H1 (cell line): ENCODE measurements around the gene ABI3BP. TPM values are rescaled to one million over a fixed set of nuclear protein-coding genes. Genes with fewer than 3 reads are reported as not detected.

Source experiments
- ASH2L ChIP-seq: fragments of 200-600, 300-600 bp; sonication (generic); IDR thresholded peaks from one replicate; pipeline ENCODE4 v1.7.1; 2017; ENCODE audit warnings: low read length
- CHD2 ChIP-seq: IDR thresholded peaks from 2 replicates; pipeline ENCODE4 v1.6.1; 2012; ENCODE audit warnings: low read length, improper control_type of control experiment
- CREB1 ChIP-seq: IDR thresholded peaks from 2 replicates; pipeline ENCODE4 v1.6.1; 2012; ENCODE audit warnings: inconsistent platforms
- EZH2 ChIP-seq: fragments of 200-600 bp; sonication (generic); IDR thresholded peaks from 2 replicates; pipeline ENCODE4 v1.7.1; 2012; ENCODE audit warnings: low read depth, mild to moderate bottlenecking, moderate library complexity, low read length, inconsistent platforms; ENCODE audit not compliant: severe bottlenecking
- FOSL1 ChIP-seq: IDR thresholded peaks from 2 replicates; pipeline ENCODE4 v1.6.1; 2011; ENCODE audit warnings: mild to moderate bottlenecking, low read depth, low read length, moderate library complexity; ENCODE audit not compliant: insufficient read depth
- GABPA ChIP-seq: IDR thresholded peaks from 2 replicates; pipeline ENCODE4 v1.6.1; 2011; ENCODE audit warnings: mild to moderate bottlenecking, low read length, moderate library complexity, borderline replicate concordance; ENCODE audit not compliant: insufficient read depth
- GTF2F1 ChIP-seq: IDR thresholded peaks from 2 replicates; pipeline ENCODE4 v1.6.1; 2012; ENCODE audit warnings: low read depth, low read length, improper control_type of control experiment, borderline replicate concordance
- HDAC6 ChIP-seq: IDR thresholded peaks from one replicate; pipeline ENCODE4 v1.7.1; 2012; ENCODE audit warnings: low read depth, mild to moderate bottlenecking, inconsistent platforms, low read length, moderate library complexity
- KDM1A ChIP-seq: fragments of 200-600, 300-600 bp; sonication (generic); IDR thresholded peaks from 2 replicates; pipeline ENCODE4 v1.7.1; 2016; ENCODE audit warnings: mild to moderate bottlenecking, low read length, borderline replicate concordance
- NRF1 ChIP-seq: IDR thresholded peaks from 2 replicates; pipeline ENCODE4 v1.6.1; 2011; ENCODE audit warnings: mild to moderate bottlenecking, low read depth, low read length, improper control_type of control experiment
- POLR2A ChIP-seq, 2 experiments: IDR thresholded peaks; 1 replicate in 1 of 2; 2 replicates in 1 of 2; pipeline ENCODE4 v1.6.1; 2011; ENCODE audit warnings: low read depth in 2 of 2, low read length in 2 of 2, mild to moderate bottlenecking in 2 of 2; ENCODE audit errors: control extremely low read depth in 1 of 2
- POLR2AphosphoS5 ChIP-seq: IDR thresholded peaks from 2 replicates; pipeline ENCODE4 v1.6.1; 2011; ENCODE audit warnings: low read depth, low read length
- RFX5 ChIP-seq: IDR thresholded peaks from 2 replicates; pipeline ENCODE4 v1.6.1; 2011; ENCODE audit warnings: low read depth, low read length, improper control_type of control experiment, borderline replicate concordance
- SIN3A ChIP-seq, 2 experiments: IDR thresholded peaks in 1 of 2; conservative IDR thresholded peaks in 1 of 2; 2 replicates each; pipeline ENCODE4 v1.6.1; 2011 to 2012; ENCODE audit warnings: low read length in 2 of 2, improper control_type of control experiment in 1 of 2, low read depth in 1 of 2, mild to moderate bottlenecking in 1 of 2
- SP1 ChIP-seq: IDR thresholded peaks from 2 replicates; pipeline ENCODE4 v1.6.1; 2011; ENCODE audit warnings: low read depth, low read length
- SP4 ChIP-seq: IDR thresholded peaks from 2 replicates; pipeline ENCODE4 v1.6.1; 2012; ENCODE audit warnings: low read length, inconsistent platforms
- SRF ChIP-seq: IDR thresholded peaks from 2 replicates; pipeline ENCODE4 v1.6.1; 2011; ENCODE audit warnings: mild to moderate bottlenecking, low read depth, low read length, moderate library complexity
- TAF1 ChIP-seq: IDR thresholded peaks from 2 replicates; pipeline ENCODE4 v1.6.1; 2011; ENCODE audit warnings: mild to moderate bottlenecking, low read depth, low read length
- TBP ChIP-seq: IDR thresholded peaks from 2 replicates; pipeline ENCODE4 v1.6.1; 2011; ENCODE audit warnings: low read depth, low read length, improper control_type of control experiment
- polyA plus RNA-seq, 7 experiments: library from polyadenylated mRNA; depleted of rRNA in 3 of 7; stranded (reverse) in 5 of 7; unstranded in 2 of 7; fragments of >200 nt in 5 of 7; fragments of 200-250 nt in 2 of 7; gene quantifications; 1 replicate in 5 of 7; 2 replicates in 1 of 7; 4 replicates in 1 of 7; pipeline versions ENCODE4 v1.2.1 to v1.2.3, GENCODE V29; 2011 to 2013; ENCODE audit warnings: missing spikeins in 2 of 7, mixed read lengths in 2 of 7
- total RNA-seq: library from RNA; stranded (reverse); fragmentation: NEBNext Ultra II Directional; extraction: Animal tissue kit (Norgen Biotek cat#: 25700); gene quantifications from 2 replicates; pipeline ENCODE4 v1.2.1, GENCODE V29; 2021
- TF ChIP-seq, protein P1 (sequence below): IDR thresholded peaks from 2 replicates; pipeline ENCODE4 v1.6.1; 2012; ENCODE audit warnings: inconsistent platforms
- TF ChIP-seq, protein P2 (sequence below): IDR thresholded peaks from 2 replicates; pipeline ENCODE4 v1.6.1; 2012; ENCODE audit warnings: inconsistent platforms

ABI3BP gene
- total and polyA plus RNA-seq, 2 of the 8 experiments (the other 6 are each of a cell fraction or from before 2014, with no cell fraction given): 0.08 to 0.32 TPM

DNA sequence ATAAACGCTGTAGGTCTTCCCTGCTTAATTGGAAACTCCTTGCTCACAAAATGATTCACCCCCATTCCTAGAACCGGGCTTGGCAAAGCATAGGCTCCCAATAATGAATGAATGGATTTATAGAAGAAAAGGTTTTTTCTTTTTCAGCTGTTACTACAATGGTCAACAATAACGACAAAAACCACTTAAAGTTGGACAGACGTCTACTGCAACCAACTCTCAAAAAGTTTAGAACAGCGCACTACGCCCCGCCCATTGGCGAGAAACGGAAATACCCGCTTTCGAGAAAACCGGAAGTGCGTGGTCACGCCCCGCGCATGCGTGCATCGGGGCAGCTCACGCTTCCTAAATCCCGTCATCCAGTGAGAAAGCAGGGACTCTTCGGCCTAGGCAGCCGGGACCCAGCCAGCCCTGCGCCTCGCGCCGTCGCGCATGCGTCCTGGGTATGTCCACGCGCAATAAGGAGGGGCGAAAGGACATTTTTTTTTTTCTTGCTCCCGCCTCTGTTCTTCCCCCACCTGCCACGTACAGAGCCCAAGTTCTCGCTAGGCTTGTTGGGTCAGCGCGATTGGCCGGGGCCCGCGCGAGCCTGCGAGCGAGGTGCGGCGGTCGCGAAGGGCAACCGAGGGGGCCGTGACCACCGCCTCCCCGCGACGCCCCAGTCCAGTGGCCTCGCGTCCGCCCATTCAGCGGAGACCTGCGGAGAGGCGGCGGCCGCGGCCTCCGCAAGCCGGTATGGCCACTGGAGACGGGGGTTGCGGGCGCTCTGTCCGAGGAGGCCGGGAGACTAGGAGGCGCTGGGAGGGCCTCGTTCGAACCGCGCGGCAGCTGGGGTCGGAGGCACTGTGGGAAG is 284.0 kb downstream of the ABI3BP start, which contains the start of gene TFG (continued):
- TF ChIP-seq, protein P1, sequence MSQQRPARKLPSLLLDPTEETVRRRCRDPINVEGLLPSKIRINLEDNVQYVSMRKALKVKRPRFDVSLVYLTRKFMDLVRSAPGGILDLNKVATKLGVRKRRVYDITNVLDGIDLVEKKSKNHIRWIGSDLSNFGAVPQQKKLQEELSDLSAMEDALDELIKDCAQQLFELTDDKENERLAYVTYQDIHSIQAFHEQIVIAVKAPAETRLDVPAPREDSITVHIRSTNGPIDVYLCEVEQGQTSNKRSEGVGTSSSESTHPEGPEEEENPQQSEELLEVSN: peak; percentile 78
- TF ChIP-seq HDAC6 (no peak), POLR2A (IDR thresholded peaks at IDR 0.05; ENCODE audit: control extremely low read depth in 1 of 2, low read depth in 2 of 2, low read length in 2 of 2) (peak; percentile 79 to 92), TAF1 (peak; percentile 75), TBP (peak; percentile 61; the same call in 1 of the 2 replicates), SRF (no peak), POLR2AphosphoS5 (peak; percentile 86), GABPA (peak; percentile 85; the same call in 1 of the 2 replicates), SP4 (peak; percentile 40; the same call in 1 of the 2 replicates), GTF2F1 (0 out of 2 replicates have a peak, but pooled peaks have one; percentile 17), RFX5 (no peak), ASH2L (peak; percentile 88), KDM1A (no peak), SIN3A (conservative IDR thresholded peaks at IDR 0.05 in 1 of 2, IDR thresholded peaks at IDR 0.05 in 1 of 2; ENCODE audit: low read depth in 1 of 2, low read length in 2 of 2) (peak in 1 of 2 experiments; percentile 38; a peak in 1 of 4 replicates), CHD2 (peak; percentile 41; the same call in 1 of the 2 replicates), EZH2 (no peak), CREB1 (peak; percentile 59), FOSL1 (no peak), NRF1 (peak; percentile 78), SP1 (no peak)
- TF ChIP-seq, protein P2, sequence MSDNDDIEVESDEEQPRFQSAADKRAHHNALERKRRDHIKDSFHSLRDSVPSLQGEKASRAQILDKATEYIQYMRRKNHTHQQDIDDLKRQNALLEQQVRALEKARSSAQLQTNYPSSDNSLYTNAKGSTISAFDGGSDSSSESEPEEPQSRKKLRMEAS: peak; percentile 83
